ENCODE data around the gene ATPAF1. TPM values are rescaled to one million over a fixed set of nuclear protein-coding genes. Genes with fewer than 3 reads are reported as not detected.
A peak's percentile ranks its signal among the peaks of the same experiment; 100 is the strongest.

The ATPAF1 gene
- total RNA-seq, 1 donor from 2014 or later: 67.8 TPM

- peaks cover 4% of the 10 kb centered on the region for H3K27me3 Mint-ChIP-seq (ENCODE audit: low read depth)
- H3K27ac Mint-ChIP-seq (ENCODE audit: unreplicated experiment): no peak overlapping the region
- peak overlapping the region; percentile 91 for H3K4me3 Mint-ChIP-seq
Observed at GRCh38 chr1:46614604-46614984, 53.6 kb downstream of the ATPAF1 start.

GRCh38 chr1:46613661-46614603 is 54.2 kb downstream of the ATPAF1 start:
- no peaks in the 10 kb centered on the region for H3K36me3 Mint-ChIP-seq (ENCODE audit: low read depth)
- H3K9me3 Mint-ChIP-seq: no peaks in the 10 kb centered on the region
- TF ChIP-seq CTCF (conservative IDR thresholded peaks at IDR 0.05): no peak
- H3K4me3 Mint-ChIP-seq: peak overlapping the region; percentile 64
- peak; percentile 44 for DNase-seq (ENCODE audit: low read depth, low spot score)
- peaks cover 4% of the 10 kb centered on the region for H3K27me3 Mint-ChIP-seq (ENCODE audit: low read depth)
- no peak overlapping the region for H3K27ac Mint-ChIP-seq (ENCODE audit: unreplicated experiment)
- peaks cover 29% of the 10 kb centered on the region for H3K4me1 Mint-ChIP-seq

More at GRCh38 chr1:46614604-46614984, 53.6 kb downstream of the ATPAF1 start:
- no peaks in the 10 kb centered on the region for H3K36me3 Mint-ChIP-seq (ENCODE audit: low read depth)
- no peak for DNase-seq (ENCODE audit: low read depth, low spot score)
- no peaks in the 10 kb centered on the region for H3K9me3 Mint-ChIP-seq
- no peak for TF ChIP-seq CTCF (conservative IDR thresholded peaks at IDR 0.05)
- peaks cover 29% of the 10 kb centered on the region for H3K4me1 Mint-ChIP-seq

GRCh38 chr1:46612937-46613660 is 55.1 kb downstream of the ATPAF1 start:
- H3K4me1 Mint-ChIP-seq: peaks cover 29% of the 10 kb centered on the region
- peak overlapping the region; percentile 64 for H3K4me3 Mint-ChIP-seq
- peaks cover 4% of the 10 kb centered on the region for H3K27me3 Mint-ChIP-seq (ENCODE audit: low read depth)
- TF ChIP-seq CTCF (conservative IDR thresholded peaks at IDR 0.05): no peak
- peak overlapping the region; percentile 67 for H3K27ac Mint-ChIP-seq (ENCODE audit: unreplicated experiment)
- no peak for DNase-seq (ENCODE audit: low read depth, low spot score)
- H3K9me3 Mint-ChIP-seq: no peaks in the 10 kb centered on the region
- no peaks in the 10 kb centered on the region for H3K36me3 Mint-ChIP-seq (ENCODE audit: low read depth)

- H3K27me3 Mint-ChIP-seq (ENCODE audit: low read depth): no peaks in the 10 kb centered on the region
- no peak overlapping the region for H3K4me3 Mint-ChIP-seq
- TF ChIP-seq CTCF (conservative IDR thresholded peaks at IDR 0.05): no peak
- no peaks in the 10 kb centered on the region for H3K9me3 Mint-ChIP-seq
- H3K27ac Mint-ChIP-seq (ENCODE audit: unreplicated experiment): no peak overlapping the region
- H3K4me1 Mint-ChIP-seq: peaks cover 18% of the 10 kb centered on the region
- DNase-seq (ENCODE audit: low read depth, low spot score): no peak
- no peaks in the 10 kb centered on the region for H3K36me3 Mint-ChIP-seq (ENCODE audit: low read depth)
Observed at GRCh38 chr1:46611691-46612221, 56.4 kb downstream of the ATPAF1 start.

- DNase-seq (ENCODE audit: low read depth, low spot score): no peak
- no peaks in the 10 kb centered on the region for H3K9me3 Mint-ChIP-seq
- H3K27ac Mint-ChIP-seq (ENCODE audit: unreplicated experiment): no peak overlapping the region
- H3K4me3 Mint-ChIP-seq: peak overlapping the region; percentile 3
- TF ChIP-seq CTCF (conservative IDR thresholded peaks at IDR 0.05): no peak
- H3K4me1 Mint-ChIP-seq: peaks cover 19% of the 10 kb centered on the region
- no peaks in the 10 kb centered on the region for H3K36me3 Mint-ChIP-seq (ENCODE audit: low read depth)
- H3K27me3 Mint-ChIP-seq (ENCODE audit: low read depth): no peaks in the 10 kb centered on the region
Observed at GRCh38 chr1:46607345-46608130, 60.6 kb downstream of the ATPAF1 start.
